ENCODE data around the gene FBN3.

FBN3 gene

GRCh38 chr19:8095354-8095886 lies 54.0 kb downstream of the FBN3 start:
- H3K9me3 ChIP-seq (ENCODE audit: insufficient read depth, low read depth, low read length): peaks cover 15% of the 10 kb centered on the region
- peaks cover 68% of the 10 kb centered on the region for H3K36me3 ChIP-seq (ENCODE audit: insufficient read depth, low read depth, low read length)

GRCh38 chr19:8094336-8094735 lies 55.1 kb downstream of the FBN3 start:
- no peak overlapping the region for H3K27ac ChIP-seq (ENCODE audit: low read length)
- H3K9me3 ChIP-seq (ENCODE audit: insufficient read depth, low read depth, low read length): peaks cover 15% of the 10 kb centered on the region
- H3K27me3 ChIP-seq (ENCODE audit: insufficient read depth, low read length): no peaks in the 10 kb centered on the region
- no peaks in the 10 kb centered on the region for H3K4me1 ChIP-seq (ENCODE audit: insufficient read depth, low read length)
- H3K4me3 ChIP-seq (ENCODE audit: low read length): no peak overlapping the region
- peaks cover 74% of the 10 kb centered on the region for H3K36me3 ChIP-seq (ENCODE audit: insufficient read depth, low read depth, low read length)
- no peak overlapping the region for H3K9ac ChIP-seq (ENCODE audit: low read depth, low read length)

More at GRCh38 chr19:8095354-8095886, 54.0 kb downstream of the FBN3 start:
- H3K27ac ChIP-seq (ENCODE audit: low read length): no peak overlapping the region
- H3K4me3 ChIP-seq (ENCODE audit: low read length): no peak overlapping the region
- no peak overlapping the region for H3K9ac ChIP-seq (ENCODE audit: low read depth, low read length)
- H3K4me1 ChIP-seq (ENCODE audit: insufficient read depth, low read length): no peaks in the 10 kb centered on the region
- no peaks in the 10 kb centered on the region for H3K27me3 ChIP-seq (ENCODE audit: insufficient read depth, low read length)

- Histone ChIP-seq H3K27me3 (ENCODE audit: insufficient read depth, low read length) (no peaks in the 10 kb centered on the region), H3K9me3 (ENCODE audit: insufficient read depth, low read depth, low read length) (peaks cover 15% of the 10 kb centered on the region), H3K4me3 (ENCODE audit: low read length) (no peak overlapping the region), H3K27ac (ENCODE audit: low read length) (no peak overlapping the region), H3K4me1 (ENCODE audit: insufficient read depth, low read length) (no peaks in the 10 kb centered on the region), H3K9ac (ENCODE audit: low read depth, low read length) (no peak overlapping the region), H3K36me3 (ENCODE audit: insufficient read depth, low read depth, low read length) (peaks cover 76% of the 10 kb centered on the region)
Observed at GRCh38 chr19:8093740-8094139, 55.7 kb downstream of the FBN3 start.

- Histone ChIP-seq H3K27me3 (ENCODE audit: insufficient read depth, low read length) (no peaks in the 10 kb centered on the region), H3K9ac (ENCODE audit: low read depth, low read length) (no peak overlapping the region), H3K36me3 (ENCODE audit: insufficient read depth, low read depth, low read length) (peaks cover 69% of the 10 kb centered on the region), H3K27ac (ENCODE audit: low read length) (no peak overlapping the region), H3K9me3 (ENCODE audit: insufficient read depth, low read depth, low read length) (peaks cover 10% of the 10 kb centered on the region), H3K4me1 (ENCODE audit: insufficient read depth, low read length) (no peaks in the 10 kb centered on the region), H3K4me3 (ENCODE audit: low read length) (no peak overlapping the region)
Observed at GRCh38 chr19:8090950-8091349, 58.4 kb downstream of the FBN3 start.

- Histone ChIP-seq H3K4me3 (ENCODE audit: low read length) (no peak overlapping the region), H3K9ac (ENCODE audit: low read depth, low read length) (no peak overlapping the region), H3K36me3 (ENCODE audit: insufficient read depth, low read depth, low read length) (peaks cover 60% of the 10 kb centered on the region), H3K27ac (ENCODE audit: low read length) (no peak overlapping the region), H3K27me3 (ENCODE audit: insufficient read depth, low read length) (no peaks in the 10 kb centered on the region), H3K4me1 (ENCODE audit: insufficient read depth, low read length) (no peaks in the 10 kb centered on the region), H3K9me3 (ENCODE audit: insufficient read depth, low read depth, low read length) (no peaks in the 10 kb centered on the region)
Observed at GRCh38 chr19:8089664-8090601, 59.5 kb downstream of the FBN3 start.

- Histone ChIP-seq H3K4me3 (ENCODE audit: low read length) (no peak overlapping the region), H3K36me3 (ENCODE audit: insufficient read depth, low read depth, low read length) (peaks cover 54% of the 10 kb centered on the region), H3K9ac (ENCODE audit: low read depth, low read length) (no peak overlapping the region), H3K27ac (ENCODE audit: low read length) (no peak overlapping the region), H3K4me1 (ENCODE audit: insufficient read depth, low read length) (no peaks in the 10 kb centered on the region), H3K9me3 (ENCODE audit: insufficient read depth, low read depth, low read length) (no peaks in the 10 kb centered on the region), H3K27me3 (ENCODE audit: insufficient read depth, low read length) (no peaks in the 10 kb centered on the region)
Observed at GRCh38 chr19:8088752-8089663, 60.4 kb downstream of the FBN3 start.

- H3K4me3 ChIP-seq (ENCODE audit: low read length): no peak overlapping the region
- H3K27ac ChIP-seq (ENCODE audit: low read length): no peak overlapping the region
- no peaks in the 10 kb centered on the region for H3K4me1 ChIP-seq (ENCODE audit: insufficient read depth, low read length)
- H3K27me3 ChIP-seq (ENCODE audit: insufficient read depth, low read length): no peaks in the 10 kb centered on the region
- H3K36me3 ChIP-seq (ENCODE audit: insufficient read depth, low read depth, low read length): peaks cover 52% of the 10 kb centered on the region
- no peaks in the 10 kb centered on the region for H3K9me3 ChIP-seq (ENCODE audit: insufficient read depth, low read depth, low read length)
- no peak overlapping the region for H3K9ac ChIP-seq (ENCODE audit: low read depth, low read length)
Observed at GRCh38 chr19:8087876-8088275, 61.5 kb downstream of the FBN3 start.

GRCh38 chr19:8086849-8087248 lies 62.5 kb downstream of the FBN3 start:
- no peaks in the 10 kb centered on the region for H3K4me1 ChIP-seq (ENCODE audit: insufficient read depth, low read length)
- no peaks in the 10 kb centered on the region for H3K9me3 ChIP-seq (ENCODE audit: insufficient read depth, low read depth, low read length)
- H3K27me3 ChIP-seq (ENCODE audit: insufficient read depth, low read length): no peaks in the 10 kb centered on the region
- peaks cover 52% of the 10 kb centered on the region for H3K36me3 ChIP-seq (ENCODE audit: insufficient read depth, low read depth, low read length)
- no peak overlapping the region for H3K9ac ChIP-seq (ENCODE audit: low read depth, low read length)
- no peak overlapping the region for H3K4me3 ChIP-seq (ENCODE audit: low read length)
- no peak overlapping the region for H3K27ac ChIP-seq (ENCODE audit: low read length)

GRCh38 chr19:8085598-8086408 lies 63.6 kb downstream of the FBN3 start:
- Histone ChIP-seq H3K4me1 (ENCODE audit: insufficient read depth, low read length) (no peaks in the 10 kb centered on the region), H3K9ac (ENCODE audit: low read depth, low read length) (no peak overlapping the region), H3K27ac (ENCODE audit: low read length) (no peak overlapping the region)

GRCh38 chr19:8084152-8084551 lies 65.2 kb downstream of the FBN3 start:
- Histone ChIP-seq H3K9me3 (ENCODE audit: insufficient read depth, low read depth, low read length) (no peaks in the 10 kb centered on the region), H3K9ac (ENCODE audit: low read depth, low read length) (no peak overlapping the region)

More at GRCh38 chr19:8085598-8086408, 63.6 kb downstream of the FBN3 start:
- no peaks in the 10 kb centered on the region for H3K9me3 ChIP-seq (ENCODE audit: insufficient read depth, low read depth, low read length)
- no peak overlapping the region for H3K4me3 ChIP-seq (ENCODE audit: low read length)
- peaks cover 42% of the 10 kb centered on the region for H3K36me3 ChIP-seq (ENCODE audit: insufficient read depth, low read depth, low read length)
- no peaks in the 10 kb centered on the region for H3K27me3 ChIP-seq (ENCODE audit: insufficient read depth, low read length)

GRCh38 chr19:8083141-8083540 lies 66.3 kb downstream of the FBN3 start:
- H3K9me3 ChIP-seq (ENCODE audit: insufficient read depth, low read depth, low read length): no peaks in the 10 kb centered on the region

More at GRCh38 chr19:8084152-8084551, 65.2 kb downstream of the FBN3 start:
- H3K27ac ChIP-seq (ENCODE audit: low read length): no peak overlapping the region
- no peaks in the 10 kb centered on the region for H3K27me3 ChIP-seq (ENCODE audit: insufficient read depth, low read length)
- H3K4me3 ChIP-seq (ENCODE audit: low read length): no peak overlapping the region
- H3K4me1 ChIP-seq (ENCODE audit: insufficient read depth, low read length): no peaks in the 10 kb centered on the region
- peaks cover 27% of the 10 kb centered on the region for H3K36me3 ChIP-seq (ENCODE audit: insufficient read depth, low read depth, low read length)

More at GRCh38 chr19:8083141-8083540, 66.3 kb downstream of the FBN3 start:
- H3K4me3 ChIP-seq (ENCODE audit: low read length): no peak overlapping the region
- no peaks in the 10 kb centered on the region for H3K4me1 ChIP-seq (ENCODE audit: insufficient read depth, low read length)
- no peak overlapping the region for H3K27ac ChIP-seq (ENCODE audit: low read length)
- H3K27me3 ChIP-seq (ENCODE audit: insufficient read depth, low read length): no peaks in the 10 kb centered on the region
- H3K9ac ChIP-seq (ENCODE audit: low read depth, low read length): no peak overlapping the region
- peaks cover 17% of the 10 kb centered on the region for H3K36me3 ChIP-seq (ENCODE audit: insufficient read depth, low read depth, low read length)

Measured in iPS-20b (cell line).